GM12878 (cell line): ENCODE data around the gene OTOP3. TPM values are rescaled to one million over a fixed set of nuclear protein-coding genes. Genes with fewer than 3 reads are reported as not detected.

Experiments
- ATAC-seq: fragments of 200-7000 bp; cut with Tn5 transposase; 3 replicates; pipeline ENCODE4 v1.9.1; 2020; ENCODE audit warnings: mild to moderate bottlenecking, moderate library complexity
- BruUV-seq: library from RNA; stranded (reverse); fragments of 400-500 nt; replicated peaks from 2 replicates; lab custom pipeline; 2021; lab: Mats Ljungman, UMichigan
- CTCF ChIA-PET: fragments of 300-600 bp; sonication (Branson Sonifier 250); formaldehyde crosslinking; extraction: SDS; loops from one replicate; lab custom pipeline; 2021; ENCODE audit warnings: inconsistent platforms; lab: Yijun Ruan, JAX
- POLR2A ChIA-PET: fragments of 350-600 bp; formaldehyde crosslinking; extraction: SDS; loops from one replicate; lab custom pipeline; 2021; ENCODE audit warnings: inconsistent platforms; lab: Charles Lee
- RAD21 ChIA-PET: fragments of 300-600 bp; sonication (Branson Sonifier 250); formaldehyde crosslinking; loops from one replicate; lab custom pipeline; 2023; ENCODE audit warnings: antibody characterized with exemption; ENCODE audit not compliant: unreplicated experiment; lab: Charles Lee
- SMC1A ChIA-PET: fragments of 300-600 bp; sonication (Branson Sonifier 250); formaldehyde crosslinking; loops from one replicate; lab custom pipeline; 2023; ENCODE audit not compliant: unreplicated experiment, uncharacterized antibody; lab: Charles Lee
- DNase-seq: peaks from one replicate; pipeline ENCODE4 v3.0.0-alpha.2; 2011; ENCODE audit warnings: low read depth, low spot score
- FAIRE-seq: peaks from 3 replicates; lab custom pipeline; 2011; peaks lifted over from hg19 to GRCh38; lab: Jason Lieb, UNC
- H2AFZ ChIP-seq: 2 replicates; pipeline ENCODE4 v1.6.0; 2011; ENCODE audit warnings: low read depth, low read length, control low read depth; ENCODE audit not compliant: control insufficient read depth
- H3K27ac ChIP-seq: 2 replicates; pipeline ENCODE4 v1.5.1; 2011; ENCODE audit warnings: control low read depth; ENCODE audit not compliant: control insufficient read depth, insufficient read depth
- H3K27me3 ChIP-seq, 2 experiments: replicated peaks in 1 of 2; 2 replicates each; pipeline versions ENCODE4 v1.6.0 to v1.6.1; 2011; ENCODE audit warnings: low read length in 1 of 2; ENCODE audit not compliant: control insufficient read depth in 2 of 2, insufficient read depth in 2 of 2
- H3K36me3 ChIP-seq, 2 experiments: 2 replicates each; pipeline ENCODE4 v1.5.1; 2011; ENCODE audit warnings: low read length in 1 of 2; ENCODE audit not compliant: control insufficient read depth in 2 of 2, insufficient read depth in 2 of 2
- H3K4me1 ChIP-seq: 2 replicates; pipeline ENCODE4 v1.6.1; 2011; ENCODE audit warnings: mild to moderate bottlenecking, low read length, moderate library complexity, mixed read lengths; ENCODE audit not compliant: control insufficient read depth, insufficient read depth
- H3K4me2 ChIP-seq: 2 replicates; pipeline ENCODE4 v1.6.0; 2011; ENCODE audit warnings: control low read depth; ENCODE audit not compliant: control insufficient read depth, insufficient read depth
- H3K4me3 ChIP-seq: fragments of 200-600 bp; sonication (generic); 2 replicates; pipeline ENCODE4 v1.5.1; 2016
- H3K79me2 ChIP-seq: 2 replicates; pipeline ENCODE4 v1.6.0; 2011; ENCODE audit warnings: low read length; ENCODE audit not compliant: control insufficient read depth, insufficient read depth
- H3K9ac ChIP-seq: 2 replicates; pipeline ENCODE4 v1.8.0; 2011; ENCODE audit warnings: low read length, control low read depth, mixed read lengths; ENCODE audit not compliant: control insufficient read depth, insufficient read depth
- H3K9me3 ChIP-seq: replicated peaks from 3 replicates; pipeline ENCODE4 v1.5.1; 2011; ENCODE audit warnings: mild to moderate bottlenecking, low read length; ENCODE audit not compliant: control insufficient read depth, insufficient read depth
- H4K20me1 ChIP-seq: 2 replicates; pipeline ENCODE4 v1.6.0; 2011; ENCODE audit not compliant: control insufficient read depth, insufficient read depth
- CBX5 ChIP-seq: sonication (generic); IDR thresholded peaks from 2 replicates; pipeline ENCODE4 v1.6.1; 2016; ENCODE audit warnings: low read depth, moderate library complexity, mild to moderate bottlenecking, inconsistent platforms
- CREB1 ChIP-seq: IDR thresholded peaks from 2 replicates; pipeline ENCODE4 v1.6.1; 2012; ENCODE audit warnings: low read depth, mild to moderate bottlenecking, inconsistent platforms
- IKZF1 ChIP-seq: fragments of 450-650 bp; conservative IDR thresholded peaks from 2 replicates; pipeline ENCODE4 v1.6.1; 2017; ENCODE audit warnings: antibody characterized with exemption, mild to moderate bottlenecking
- IKZF2 ChIP-seq, 2 experiments: fragments of 450-650 bp; IDR thresholded peaks; 2 replicates each; pipeline ENCODE4 v1.6.1; 2017; ENCODE audit warnings: mild to moderate bottlenecking in 2 of 2, moderate library complexity in 2 of 2
- IRF4 ChIP-seq: IDR thresholded peaks from 2 replicates; pipeline ENCODE4 v1.6.1; 2011; ENCODE audit warnings: low read depth, low read length
- NBN ChIP-seq: fragments of 450-650 bp; IDR thresholded peaks from 2 replicates; pipeline ENCODE4 v1.6.1; 2016
- NR2C1 ChIP-seq: fragments of 450-650 bp; IDR thresholded peaks from 2 replicates; pipeline ENCODE4 v1.6.1; 2017; ENCODE audit warnings: antibody characterized with exemption, mild to moderate bottlenecking, moderate library complexity
- PML ChIP-seq: IDR thresholded peaks from 2 replicates; pipeline ENCODE4 v1.6.1; 2012; ENCODE audit warnings: low read length, inconsistent platforms
- POLR2A ChIP-seq: IDR thresholded peaks from 2 replicates; pipeline ENCODE4 v1.6.1; 2011; ENCODE audit warnings: low read depth, mild to moderate bottlenecking, low read length
- POLR2AphosphoS5 ChIP-seq: IDR thresholded peaks from 2 replicates; pipeline ENCODE4 v1.6.1; 2011; ENCODE audit warnings: mild to moderate bottlenecking, low read length, inconsistent platforms
- RAD51 ChIP-seq: fragments of 450-650 bp; IDR thresholded peaks from 2 replicates; pipeline ENCODE4 v1.6.1; 2016; ENCODE audit warnings: moderate library complexity, mild to moderate bottlenecking, inconsistent platforms
- RBBP5 ChIP-seq: fragments of 200-600 bp; sonication (generic); conservative IDR thresholded peaks from 2 replicates; pipeline ENCODE4 v1.6.1; 2016
- RELB ChIP-seq: fragments of 450-650 bp; IDR thresholded peaks from 2 replicates; pipeline ENCODE4 v1.6.1; 2017; ENCODE audit warnings: low read depth, mild to moderate bottlenecking, moderate library complexity
- RUNX3 ChIP-seq: IDR thresholded peaks from 2 replicates; pipeline ENCODE4 v1.6.1; 2012; ENCODE audit warnings: low read length, inconsistent platforms
- SIX5 ChIP-seq: IDR thresholded peaks from 2 replicates; pipeline ENCODE4 v1.6.1; 2011; ENCODE audit warnings: mild to moderate bottlenecking, low read depth, low read length, moderate library complexity; ENCODE audit not compliant: severe bottlenecking
- SPI1 ChIP-seq: IDR thresholded peaks from 2 replicates; pipeline ENCODE4 v1.6.1; 2011; ENCODE audit warnings: low read depth, mild to moderate bottlenecking, low read length, moderate library complexity, borderline replicate concordance; ENCODE audit not compliant: insufficient read depth
- SREBF2 ChIP-seq: IDR thresholded peaks from 2 replicates; pipeline ENCODE4 v1.6.1; 2012; ENCODE audit warnings: mild to moderate bottlenecking, low read length
- ZSCAN29 ChIP-seq: fragments of 450-650 bp; IDR thresholded peaks from 2 replicates; pipeline ENCODE4 v1.6.1; 2017; ENCODE audit warnings: mild to moderate bottlenecking, moderate library complexity
- WGBS: methylation state at CpG from one replicate; pipeline ENCODE4 v1.1.6; 2016; ENCODE audit warnings: low lambda C conversion rate; ENCODE audit not compliant: insufficient replicate concordance, insufficient coverage; ENCODE audit errors: missing lambda C conversion rate; 5-methylcytosine and 5-hydroxymethylcytosine counted together
- in situ Hi-C: fragments of 300-500 bp; cut with MboI; formaldehyde crosslinking; loops from 9 replicates; pipeline ENCODE4 v1.14.3; 2018; ENCODE audit warnings: mixed read lengths
- intact Hi-C: fragments of 100-400 bp; cut with micrococcal nuclease; formaldehyde crosslinking; loops from one replicate; pipeline ENCODE4 v1.14.2; 2022; ENCODE audit not compliant: unreplicated experiment
- polyA plus RNA-seq, 11 experiments: library from polyadenylated mRNA; depleted of rRNA in 4 of 11; unstranded in 6 of 11; stranded (reverse) in 5 of 11; fragments of >200 nt; fragmentation: Nextera tagmentation in 4 of 11; fragmentation: Illumina TruSeq in 1 of 11; extraction: Ambion mirVana in 4 of 11; extraction: Trizol in 1 of 11; gene quantifications; 1 replicate in 1 of 11; 2 replicates in 10 of 11; pipeline versions ENCODE4 v1.2.1 to v1.2.3, GENCODE V29; 2011 to 2016; ENCODE audit warnings: inconsistent platforms in 2 of 11, missing spikeins in 2 of 11, low read depth in 1 of 11
- total RNA-seq, 4 experiments: library from RNA; depleted of rRNA in 3 of 4; stranded (reverse); fragments of >200 nt in 3 of 4; fragmentation: Illumina TruSeq in 1 of 4; extraction: Trizol in 1 of 4; gene quantifications; 2 replicates each; pipeline versions ENCODE4 v1.2.1 to v1.2.3, GENCODE V29; 2013 to 2021
- TF ChIP-seq, protein P1 (sequence below): IDR thresholded peaks from 2 replicates; pipeline ENCODE4 v1.6.1; 2012; ENCODE audit warnings: mild to moderate bottlenecking, low read depth, low read length
- TF ChIP-seq, protein P2 (sequence below): fragments of 450-650 bp; IDR thresholded peaks from 2 replicates; pipeline ENCODE4 v1.6.1; 2017; ENCODE audit warnings: mild to moderate bottlenecking, low read depth, inconsistent platforms; ENCODE audit not compliant: poor library complexity, severe bottlenecking

The OTOP3 gene
- total and polyA plus RNA-seq, 10 of the 15 experiments (the other 5 are each of a cell fraction or from before 2014, with no cell fraction given), result 0.03 to 0.06 TPM; not detected in 8

- no peaks in the 10 kb centered on the region; a peak in 1 of 4 replicates for H3K27me3 ChIP-seq
- H3K27ac ChIP-seq, result no peak overlapping the region
- ChIA-PET RAD21 (interaction anchor here (1.0 to 1.4 kb wide), 6 partner anchors 11 to 325 kb away, joined by 3 to 10 read pairs (median 4); partner anchors contain the start of gene MIF4GD), SMC1A (interaction anchor here (1.0 to 2.7 kb wide), 4 partner anchors 10 to 22 kb away, joined by 4 to 13 read pairs (median 5); partner anchors contain the start of genes OTOP2 and USH1G), POLR2A (no interaction called here), CTCF (interaction anchor here (0.8 to 2.9 kb wide), 7 partner anchors 12 to 83 kb away, joined by 3 to 15 read pairs (median 4); partner anchors contain the start of gene OTOP2)
- peak overlapping the region; percentile 36 for H3K4me2 ChIP-seq
- H4K20me1 ChIP-seq, result no peaks in the 10 kb centered on the region
- H3K36me3 ChIP-seq, result no peaks in the 10 kb centered on the region
- peak overlapping the region; percentile 10; the same call in 1 of the 2 replicates for H3K9ac ChIP-seq
- FAIRE-seq (peak; percentile 93), ATAC-seq (peak; percentile 97), DNase-seq (peak; percentile 48)
- peaks cover 6% of the 10 kb centered on the region; the same call in 1 of the 2 replicates for H3K4me1 ChIP-seq
- peak overlapping the region; percentile 57 for H2AFZ ChIP-seq
- no peaks in the 10 kb centered on the region for H3K9me3 ChIP-seq
- WGBS, result 1% methylated on average over 6 of the region's 6 CpGs
- intact Hi-C loops, result no loop called here
- H3K79me2 ChIP-seq, result no peaks in the 10 kb centered on the region
- in situ Hi-C loops, result no loop called here
- H3K4me3 ChIP-seq, result peak overlapping the region; percentile 12; the same call in 1 of the 2 replicates
- no TSS peak for BruUV-seq
- peak; percentile 88 for TF ChIP-seq NR2C1
- TF ChIP-seq SIX5, result peak; percentile 18
- 0 out of 2 replicates have a peak, but pooled peaks have one; percentile 31 for TF ChIP-seq POLR2AphosphoS5
- TF ChIP-seq CREB1, result peak; percentile 45; the same call in 1 of the 2 replicates
- TF ChIP-seq, protein P1, sequence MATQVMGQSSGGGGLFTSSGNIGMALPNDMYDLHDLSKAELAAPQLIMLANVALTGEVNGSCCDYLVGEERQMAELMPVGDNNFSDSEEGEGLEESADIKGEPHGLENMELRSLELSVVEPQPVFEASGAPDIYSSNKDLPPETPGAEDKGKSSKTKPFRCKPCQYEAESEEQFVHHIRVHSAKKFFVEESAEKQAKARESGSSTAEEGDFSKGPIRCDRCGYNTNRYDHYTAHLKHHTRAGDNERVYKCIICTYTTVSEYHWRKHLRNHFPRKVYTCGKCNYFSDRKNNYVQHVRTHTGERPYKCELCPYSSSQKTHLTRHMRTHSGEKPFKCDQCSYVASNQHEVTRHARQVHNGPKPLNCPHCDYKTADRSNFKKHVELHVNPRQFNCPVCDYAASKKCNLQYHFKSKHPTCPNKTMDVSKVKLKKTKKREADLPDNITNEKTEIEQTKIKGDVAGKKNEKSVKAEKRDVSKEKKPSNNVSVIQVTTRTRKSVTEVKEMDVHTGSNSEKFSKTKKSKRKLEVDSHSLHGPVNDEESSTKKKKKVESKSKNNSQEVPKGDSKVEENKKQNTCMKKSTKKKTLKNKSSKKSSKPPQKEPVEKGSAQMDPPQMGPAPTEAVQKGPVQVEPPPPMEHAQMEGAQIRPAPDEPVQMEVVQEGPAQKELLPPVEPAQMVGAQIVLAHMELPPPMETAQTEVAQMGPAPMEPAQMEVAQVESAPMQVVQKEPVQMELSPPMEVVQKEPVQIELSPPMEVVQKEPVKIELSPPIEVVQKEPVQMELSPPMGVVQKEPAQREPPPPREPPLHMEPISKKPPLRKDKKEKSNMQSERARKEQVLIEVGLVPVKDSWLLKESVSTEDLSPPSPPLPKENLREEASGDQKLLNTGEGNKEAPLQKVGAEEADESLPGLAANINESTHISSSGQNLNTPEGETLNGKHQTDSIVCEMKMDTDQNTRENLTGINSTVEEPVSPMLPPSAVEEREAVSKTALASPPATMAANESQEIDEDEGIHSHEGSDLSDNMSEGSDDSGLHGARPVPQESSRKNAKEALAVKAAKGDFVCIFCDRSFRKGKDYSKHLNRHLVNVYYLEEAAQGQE, result no peak
- no peak for TF ChIP-seq SREBF2
- TF ChIP-seq RUNX3, result peak; percentile 86
- peak; percentile 63 to 66; a peak in 3 of 4 replicates for TF ChIP-seq IKZF2 (IDR thresholded peaks at IDR 0.05)
- TF ChIP-seq RAD51, result peak; percentile 77
- TF ChIP-seq IRF4, result 0 out of 2 replicates have a peak, but pooled peaks have one; percentile 43
- TF ChIP-seq RELB, result peak; percentile 62
- TF ChIP-seq, protein P2, sequence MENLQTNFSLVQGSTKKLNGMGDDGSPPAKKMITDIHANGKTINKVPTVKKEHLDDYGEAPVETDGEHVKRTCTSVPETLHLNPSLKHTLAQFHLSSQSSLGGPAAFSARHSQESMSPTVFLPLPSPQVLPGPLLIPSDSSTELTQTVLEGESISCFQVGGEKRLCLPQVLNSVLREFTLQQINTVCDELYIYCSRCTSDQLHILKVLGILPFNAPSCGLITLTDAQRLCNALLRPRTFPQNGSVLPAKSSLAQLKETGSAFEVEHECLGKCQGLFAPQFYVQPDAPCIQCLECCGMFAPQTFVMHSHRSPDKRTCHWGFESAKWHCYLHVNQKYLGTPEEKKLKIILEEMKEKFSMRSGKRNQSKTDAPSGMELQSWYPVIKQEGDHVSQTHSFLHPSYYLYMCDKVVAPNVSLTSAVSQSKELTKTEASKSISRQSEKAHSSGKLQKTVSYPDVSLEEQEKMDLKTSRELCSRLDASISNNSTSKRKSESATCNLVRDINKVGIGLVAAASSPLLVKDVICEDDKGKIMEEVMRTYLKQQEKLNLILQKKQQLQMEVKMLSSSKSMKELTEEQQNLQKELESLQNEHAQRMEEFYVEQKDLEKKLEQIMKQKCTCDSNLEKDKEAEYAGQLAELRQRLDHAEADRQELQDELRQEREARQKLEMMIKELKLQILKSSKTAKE, result no peak
- TF ChIP-seq IKZF1, result peak; percentile 61
- TF ChIP-seq CBX5, result no peak
- no peak for TF ChIP-seq ZSCAN29
- no peak for TF ChIP-seq RBBP5
- 0 out of 2 replicates have a peak, but pooled peaks have one; percentile 11 for TF ChIP-seq SPI1
- 0 out of 2 replicates have a peak, but pooled peaks have one; percentile 27 for TF ChIP-seq PML
- TF ChIP-seq NBN, result peak; percentile 67
- peak; percentile 52; the same call in 1 of the 2 replicates for TF ChIP-seq POLR2A
These were observed 9.8 kb downstream of the OTOP3 start for GRCh38 chr17:74945543-74945942.
